Measurements from ENCODE around the gene ELAVL1.
"Not testable (repeated sequence)": the region's sequence is repeated elsewhere in the genome, so short reads cannot be mapped to it uniquely, and the experiment has no call there.

Gene ELAVL1

DNA sequence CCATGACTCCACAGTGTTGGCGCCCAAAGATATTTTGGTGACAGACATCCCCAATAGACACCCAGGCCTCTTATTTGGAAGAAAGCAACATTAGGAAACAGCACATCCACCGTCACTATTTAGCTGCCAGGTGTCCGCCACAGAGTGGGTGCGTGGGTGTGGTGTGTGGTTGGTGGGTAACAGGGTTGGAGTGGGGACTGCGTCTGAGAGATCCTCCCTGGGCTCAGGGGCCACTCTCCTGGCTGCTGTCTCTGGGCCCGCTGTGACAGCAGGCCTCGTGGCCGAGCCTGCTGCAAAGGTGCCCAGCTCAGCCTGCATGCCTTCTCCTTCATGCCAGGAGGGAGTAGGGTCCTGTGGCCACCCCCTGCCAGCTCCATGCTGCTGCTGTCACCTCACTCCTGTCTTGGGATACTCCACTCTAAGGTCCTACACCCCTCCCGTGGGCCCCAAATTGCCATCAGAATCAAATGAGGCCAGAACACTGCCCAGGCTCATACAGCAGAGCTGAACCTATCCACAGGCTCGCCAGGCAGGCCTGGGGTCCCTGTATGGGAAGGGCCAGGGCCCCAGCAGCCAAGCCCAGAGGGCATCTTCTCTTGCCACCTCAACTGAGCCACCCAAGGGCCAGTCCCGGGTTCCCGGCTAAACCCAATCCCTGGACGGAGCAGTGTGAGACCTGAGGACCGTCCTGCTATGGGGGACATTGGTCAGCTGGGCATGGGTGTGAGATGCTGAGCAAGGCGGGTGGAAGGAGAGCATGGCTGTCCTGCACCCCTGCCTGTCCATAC is 37.2 kb downstream of the ELAVL1 start:
- no peak for FAIRE-seq

DNA sequence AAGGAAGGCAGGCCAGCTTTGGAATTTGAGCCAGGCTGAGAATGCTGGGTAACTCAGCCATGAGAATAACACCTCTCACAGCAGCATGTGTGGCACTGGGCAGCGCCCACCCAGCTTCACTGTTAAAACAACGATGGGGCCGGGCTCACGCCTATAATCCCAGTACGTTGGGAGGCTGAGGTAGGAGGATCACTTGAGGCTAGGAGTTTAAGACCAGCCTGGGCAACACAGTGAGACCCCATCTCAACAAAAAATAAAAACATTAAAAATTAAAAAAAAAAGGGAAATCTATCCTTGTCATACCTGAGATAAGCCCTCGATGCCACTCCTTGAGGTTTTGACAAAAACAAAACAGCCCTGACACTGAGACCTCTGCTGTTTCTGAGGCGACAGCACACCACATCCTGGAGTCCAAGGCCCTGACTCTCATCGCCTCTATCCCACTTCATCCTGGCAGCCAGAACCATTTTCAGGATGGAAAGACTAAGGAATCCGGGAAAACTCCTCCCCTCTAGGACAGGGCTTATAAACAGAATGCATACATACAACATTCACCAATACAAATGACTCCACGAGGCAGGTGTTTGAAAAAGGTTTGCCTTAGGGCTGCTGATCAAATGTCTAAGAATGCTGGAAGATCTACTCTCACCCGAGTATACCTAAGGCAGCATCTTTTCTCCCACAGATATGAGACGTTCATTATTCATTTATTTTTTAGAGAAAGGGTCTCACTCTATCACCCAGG is 39.3 kb downstream of the ELAVL1 start:
- no peak for FAIRE-seq

DNA sequence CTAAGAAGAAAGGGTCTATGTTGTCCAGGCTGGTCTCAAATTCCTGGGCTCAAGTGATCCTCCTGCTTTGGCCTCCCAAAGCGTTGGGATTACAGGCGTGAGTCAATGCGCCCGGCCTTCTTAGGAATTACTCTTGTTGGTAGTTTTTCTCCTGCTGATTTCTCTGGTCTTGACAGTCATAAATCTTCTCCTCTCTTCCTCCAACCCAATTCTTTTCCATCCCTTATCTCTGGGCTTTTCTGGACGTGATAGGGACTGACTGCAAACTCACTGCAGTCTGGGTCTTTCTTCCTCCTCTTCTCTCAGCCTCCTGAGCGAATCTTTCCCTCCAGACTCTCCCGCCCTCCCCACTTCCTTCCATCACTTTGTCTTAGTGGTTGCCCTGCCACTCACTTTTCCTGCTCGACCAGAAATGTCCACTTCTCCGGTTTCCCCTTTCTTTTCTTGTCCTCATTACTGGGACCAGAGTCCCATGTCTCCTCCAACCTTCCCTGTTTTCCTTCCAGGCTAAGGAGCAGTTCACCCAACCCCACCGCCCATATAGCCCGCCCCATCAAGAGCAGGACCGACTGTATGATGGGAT is 40.1 kb downstream of the ELAVL1 start:
- FAIRE-seq = no peak

DNA sequence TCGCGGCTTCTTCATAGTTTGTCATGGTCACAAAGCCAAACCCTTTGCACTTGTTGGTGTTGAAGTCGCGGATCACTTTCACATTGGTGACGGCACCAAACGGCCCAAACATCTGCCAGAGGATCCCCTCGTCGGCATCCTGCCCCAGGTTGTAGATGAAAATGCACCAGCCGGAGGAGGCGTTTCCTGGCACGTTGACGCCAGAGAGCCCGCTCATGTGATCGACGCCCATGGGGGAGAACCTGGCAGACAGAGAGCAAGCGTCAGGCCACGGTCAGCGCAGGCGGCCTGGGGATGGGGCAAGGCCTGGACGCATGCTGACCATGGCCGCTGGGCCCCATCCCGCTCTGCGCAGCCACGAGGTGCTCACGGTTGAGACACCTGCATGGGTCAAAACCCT is 41.9 kb downstream of the ELAVL1 start:
- no peak for FAIRE-seq

DNA sequence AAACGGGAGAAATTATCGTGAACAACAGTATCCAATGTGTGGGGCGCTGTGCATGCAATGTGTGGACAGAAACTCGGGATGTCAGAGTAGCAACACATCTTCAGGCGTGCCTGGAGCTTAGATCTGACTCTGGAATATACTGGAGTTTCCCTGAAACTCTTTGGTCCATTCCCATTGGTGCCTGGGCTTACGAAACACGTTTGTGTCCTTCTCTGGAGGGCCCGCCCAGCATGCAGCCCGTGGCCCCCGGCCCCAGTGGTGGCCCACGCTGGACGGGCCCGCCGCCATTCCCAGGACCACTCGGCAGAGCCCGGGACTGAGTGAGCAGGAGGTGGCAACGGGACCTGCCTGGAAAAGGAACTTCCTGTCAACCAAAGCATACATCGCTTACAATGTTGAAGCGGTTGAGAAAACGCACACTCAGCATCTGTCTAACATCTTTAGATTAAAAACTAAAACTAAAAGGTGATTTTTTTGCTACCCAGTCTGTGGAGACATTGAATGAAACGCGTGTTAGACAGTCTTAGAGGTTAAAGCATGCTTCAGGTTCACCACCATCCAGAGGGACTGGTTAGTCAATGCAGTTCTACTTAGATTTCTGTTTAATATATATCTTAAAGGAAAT is 42.7 kb downstream of the ELAVL1 start:
- FAIRE-seq = no peak

DNA sequence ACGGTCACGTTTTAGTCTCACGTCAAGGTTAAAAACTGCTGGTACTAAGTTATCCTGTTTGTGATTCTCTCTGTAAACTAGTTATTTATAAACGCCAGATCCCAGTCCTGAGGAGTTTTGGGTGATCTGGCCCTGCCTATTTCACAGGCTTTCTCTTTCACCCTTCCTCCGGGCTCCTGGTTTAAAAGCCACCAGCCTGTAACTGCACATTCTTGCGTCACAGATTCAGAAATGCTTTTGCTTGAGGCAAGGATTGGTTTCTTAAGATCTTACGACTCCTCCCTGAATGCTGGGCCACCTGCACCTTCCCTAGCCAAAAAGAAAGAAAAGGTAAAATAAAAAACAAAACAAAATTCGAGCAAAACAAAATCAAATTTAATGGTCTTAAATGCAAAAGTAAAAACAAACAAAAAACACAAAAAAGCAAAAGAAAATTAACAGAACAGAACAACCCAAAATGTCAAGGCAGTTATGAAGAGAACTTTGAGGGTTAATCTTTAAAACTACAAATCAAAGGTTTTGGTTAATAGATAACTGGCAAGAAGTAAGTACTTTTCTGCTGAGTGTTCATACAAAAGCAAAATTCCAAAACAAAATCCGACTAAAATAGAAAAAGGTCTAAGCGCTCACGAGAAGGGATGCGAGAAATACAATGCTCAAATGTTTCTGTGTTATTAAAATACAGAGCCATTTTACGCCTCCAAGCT is 43.4 kb downstream of the ELAVL1 start:
- FAIRE-seq = peak; percentile 37

DNA sequence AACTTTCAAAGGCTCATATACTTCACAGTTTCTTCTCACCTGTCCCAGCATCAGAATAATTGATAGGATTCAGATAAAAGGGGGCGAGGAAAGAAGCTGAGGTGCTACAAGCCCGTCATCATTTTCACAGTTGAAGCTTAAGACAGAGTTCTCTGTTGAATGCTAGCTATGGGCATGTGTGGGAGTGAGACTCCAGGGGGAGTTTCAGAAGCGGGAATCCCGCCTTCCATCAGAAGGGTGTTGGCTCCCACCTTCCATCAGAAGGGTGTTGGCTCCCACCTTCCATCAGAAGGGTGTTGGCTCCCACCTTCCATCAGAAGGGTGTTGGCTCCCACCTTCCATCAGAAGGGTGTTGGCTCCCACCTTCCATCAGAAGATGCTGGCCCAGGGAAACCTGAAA is 44.4 kb downstream of the ELAVL1 start:
- not testable (repeated sequence) for FAIRE-seq

DNA sequence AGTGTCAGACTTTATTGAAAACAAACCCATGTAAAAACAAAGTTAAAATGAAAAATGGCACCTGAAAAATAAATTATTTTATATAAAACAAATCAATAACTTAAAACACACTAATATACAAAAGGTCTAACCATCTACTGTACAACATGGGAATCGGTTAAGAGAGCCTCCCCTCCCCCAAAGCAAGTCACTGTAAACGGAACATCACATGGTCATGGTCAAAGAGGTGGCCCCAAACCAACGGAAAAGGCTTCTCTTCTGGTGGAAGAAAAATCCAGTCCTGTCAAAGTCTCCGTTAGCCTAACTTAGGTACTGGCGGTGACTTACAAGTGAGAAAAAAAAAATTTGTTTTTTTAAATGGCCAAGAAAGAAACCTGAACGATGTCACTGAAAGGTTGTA is 46.2 kb downstream of the ELAVL1 start:
- no peak for FAIRE-seq

DNA sequence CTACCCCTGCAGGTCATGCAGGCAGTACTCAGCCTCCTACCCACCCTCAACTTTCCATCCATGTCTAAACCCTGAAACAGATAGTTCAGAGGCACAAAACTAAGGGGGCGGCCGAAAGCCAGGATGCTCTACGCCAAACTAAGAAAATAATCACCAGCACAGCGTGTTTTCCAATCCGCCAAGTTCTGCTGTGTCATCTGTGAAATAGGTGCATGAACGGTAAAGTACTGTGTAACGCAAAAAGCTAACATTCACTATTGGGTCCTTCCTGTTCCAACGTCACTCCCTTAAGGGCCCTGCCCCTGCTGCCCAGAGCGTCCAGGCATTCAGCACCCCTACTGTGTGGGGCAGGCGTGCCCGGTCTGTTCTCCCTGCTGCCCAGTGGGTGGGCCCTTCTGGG is 49.7 kb downstream of the ELAVL1 start:
- FAIRE-seq = no peak

DNA sequence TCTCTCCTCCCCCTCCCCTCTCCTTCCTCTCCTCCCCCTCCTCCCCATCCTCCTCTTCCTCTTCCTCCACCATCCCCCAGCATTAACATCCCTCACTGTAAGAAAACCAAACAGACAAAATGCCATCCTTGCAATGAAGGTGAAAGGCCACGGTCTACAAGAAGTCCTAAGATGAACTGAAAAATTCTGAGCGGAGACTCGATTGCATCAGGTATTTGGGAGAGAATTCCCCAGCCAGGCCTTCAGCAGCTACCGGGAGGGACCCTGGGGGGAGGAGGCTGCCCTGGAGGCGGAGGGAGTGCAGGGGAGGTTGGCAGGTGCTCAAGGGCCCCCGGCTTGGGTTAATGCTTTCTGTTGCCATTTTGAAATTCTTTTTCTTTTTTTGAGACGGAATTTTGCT is 51.9 kb downstream of the ELAVL1 start:
- FAIRE-seq = no peak

DNA sequence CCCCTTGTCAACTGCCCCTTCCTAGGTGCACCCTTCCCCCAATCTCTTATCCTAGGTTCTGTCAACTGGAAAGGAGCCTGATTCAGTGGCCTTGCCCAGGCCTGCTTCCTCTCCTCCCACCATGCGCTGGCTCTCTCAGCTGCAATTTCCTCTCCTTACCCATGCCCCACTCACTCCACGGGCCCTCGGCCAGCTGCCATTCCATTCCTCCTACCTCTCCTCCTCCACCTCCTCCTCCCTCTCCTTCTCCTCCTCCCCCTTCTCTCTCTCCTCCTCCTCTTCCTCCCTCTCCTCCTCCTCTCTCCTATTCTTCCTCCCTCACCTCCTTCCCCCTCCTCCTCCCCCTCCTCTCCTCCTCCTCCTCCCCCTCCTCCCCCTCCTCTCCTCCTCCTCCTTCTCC is 52.4 kb downstream of the ELAVL1 start:
- FAIRE-seq = no peak

DNA sequence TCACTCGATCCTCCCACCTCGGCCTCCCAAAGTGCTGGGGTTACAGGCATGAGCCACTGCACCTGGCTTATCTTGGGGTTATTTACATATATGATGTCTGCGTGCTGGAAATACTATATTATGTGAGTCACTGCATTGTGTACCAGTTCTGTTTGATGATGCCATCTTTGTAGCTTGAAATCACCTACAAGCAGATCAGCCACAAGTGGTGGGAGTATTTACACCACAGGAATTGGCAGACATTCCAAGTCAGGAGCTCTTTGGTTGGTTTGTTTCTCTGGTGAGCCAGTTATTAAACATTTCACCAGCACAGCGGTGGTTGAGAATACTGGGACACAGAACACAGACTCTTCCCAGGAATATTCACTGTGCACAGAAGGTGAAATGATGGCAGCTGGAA is 57.5 kb downstream of the ELAVL1 start:
- no peak for FAIRE-seq

DNA sequence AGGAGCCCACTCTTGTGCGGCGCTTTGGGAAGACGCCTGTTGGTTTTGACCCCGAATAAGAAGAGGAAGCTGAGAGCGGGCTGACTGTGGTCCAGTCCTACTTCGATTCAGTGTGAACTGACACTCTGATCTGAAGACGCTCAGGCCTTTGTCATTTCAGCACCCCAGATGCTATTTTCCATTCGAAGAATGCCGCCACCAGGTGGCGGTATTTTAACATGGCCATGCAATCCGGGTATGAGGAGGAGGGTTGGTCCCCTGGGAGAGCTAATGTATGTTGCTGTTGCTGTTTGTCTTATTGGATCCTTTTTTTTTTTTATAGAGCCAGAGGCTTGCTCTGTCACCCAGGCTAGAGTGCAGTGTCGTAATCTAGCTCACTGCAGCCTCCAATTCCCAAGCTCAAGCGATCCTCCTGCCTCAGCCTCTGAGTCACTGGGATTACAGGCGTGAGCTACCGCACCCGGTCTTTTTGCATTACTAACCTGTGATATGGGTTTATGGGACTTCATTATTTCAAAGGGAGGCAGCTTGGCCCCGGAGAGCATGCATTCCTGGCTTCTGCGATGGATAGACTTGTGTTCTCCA is 61.2 kb downstream of the ELAVL1 start:
- FAIRE-seq = peak; percentile 63

DNA sequence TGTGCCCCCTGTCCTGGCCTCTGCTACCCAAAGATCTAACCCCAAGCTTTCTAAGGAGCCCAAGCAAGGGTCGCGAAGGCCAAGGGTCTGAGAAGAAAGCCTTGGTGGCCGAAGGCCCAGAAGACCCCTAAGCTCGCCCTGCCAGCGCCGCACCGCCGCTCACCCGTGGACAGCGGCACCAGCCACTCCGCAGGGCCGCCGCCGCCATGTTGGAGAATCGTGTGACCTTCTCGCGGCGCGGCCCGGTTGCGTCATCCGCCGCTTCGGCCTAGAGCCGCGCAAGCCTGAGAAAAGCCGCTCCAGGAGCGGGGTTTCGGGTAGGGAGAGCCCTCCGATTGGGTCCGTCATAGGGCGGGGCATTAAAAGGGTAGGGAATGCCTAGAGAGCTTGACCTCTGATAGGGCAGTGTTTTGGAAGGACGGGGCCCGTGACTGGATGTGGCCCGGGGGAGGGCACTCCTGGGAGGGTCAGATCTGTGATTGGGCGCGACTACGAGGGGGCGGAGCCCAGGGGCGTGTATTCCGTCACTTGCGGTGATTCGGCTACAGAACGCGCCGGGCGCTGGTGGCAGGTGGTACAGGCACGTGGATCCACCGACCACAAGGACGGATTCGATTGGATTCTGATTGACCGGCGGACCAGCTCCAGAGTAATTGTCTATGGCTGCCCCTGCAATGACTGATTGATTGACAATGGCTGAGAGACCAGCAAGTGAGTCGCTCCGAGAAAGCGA is 61.8 kb downstream of the ELAVL1 start, which contains the start of gene TIMM44:
Gene TIMM44 (minus strand): TSS at position 223 of the 733 bp plus-strand sequence. CDS start 15 bp downstream, at position 208.
- peak; percentile 99 for FAIRE-seq

DNA sequence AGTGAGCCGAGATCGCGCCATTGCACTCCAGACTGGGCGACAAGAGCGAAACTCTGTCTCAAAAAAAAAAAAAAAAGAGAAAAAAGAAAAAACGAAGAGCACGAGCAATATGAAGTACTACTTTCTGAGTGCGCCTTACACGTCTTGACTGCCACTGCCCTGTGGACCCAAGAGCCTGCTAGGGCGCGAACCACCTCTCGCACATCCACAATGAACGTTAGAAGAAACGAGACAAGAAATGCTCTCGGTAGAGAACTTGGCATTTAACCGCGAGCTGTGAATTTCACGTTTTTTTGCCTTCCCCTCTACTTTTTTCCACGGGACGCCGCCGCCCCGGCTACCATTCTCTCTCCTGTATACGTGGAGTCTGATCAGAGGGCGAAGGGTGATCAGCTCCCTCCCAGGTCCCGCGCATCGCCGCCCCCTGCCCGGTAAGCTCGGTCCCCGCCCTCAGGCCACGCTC is 62.4 kb downstream of the ELAVL1 start:
- no peak for FAIRE-seq

DNA sequence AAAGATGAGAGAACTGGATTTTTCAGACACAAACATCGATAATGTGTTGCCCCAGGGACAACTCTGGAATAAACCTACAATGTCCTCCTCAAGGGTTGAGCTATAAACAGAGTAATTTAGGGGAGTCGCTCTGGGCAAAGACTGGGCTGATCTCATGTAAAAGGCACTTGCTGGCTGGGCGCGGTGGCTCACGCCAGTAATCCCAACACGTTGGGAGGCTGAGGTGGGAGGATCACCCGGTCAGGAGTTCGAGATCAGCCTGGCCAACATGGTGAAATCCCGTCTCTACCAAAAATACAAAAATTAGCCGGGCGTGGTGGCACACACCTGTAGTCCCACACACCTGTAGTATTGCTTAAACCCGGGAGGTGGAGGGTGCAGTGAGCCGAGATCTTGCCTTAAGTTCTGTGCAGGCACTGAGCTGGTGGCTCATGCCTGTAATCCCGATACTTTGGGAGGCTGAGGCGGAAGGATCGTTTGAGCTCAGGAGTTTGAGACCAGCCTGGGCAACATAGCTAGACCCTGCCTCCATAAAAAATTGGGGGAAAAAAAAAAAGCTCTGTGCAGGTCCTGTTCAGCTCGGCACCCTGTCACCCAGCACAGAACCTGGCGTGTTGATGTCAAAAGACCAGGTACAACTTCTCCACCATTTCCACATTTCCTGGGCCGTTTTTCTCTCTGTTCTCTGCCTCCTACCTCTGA is 63.4 kb downstream of the ELAVL1 start:
- FAIRE-seq = no peak

DNA sequence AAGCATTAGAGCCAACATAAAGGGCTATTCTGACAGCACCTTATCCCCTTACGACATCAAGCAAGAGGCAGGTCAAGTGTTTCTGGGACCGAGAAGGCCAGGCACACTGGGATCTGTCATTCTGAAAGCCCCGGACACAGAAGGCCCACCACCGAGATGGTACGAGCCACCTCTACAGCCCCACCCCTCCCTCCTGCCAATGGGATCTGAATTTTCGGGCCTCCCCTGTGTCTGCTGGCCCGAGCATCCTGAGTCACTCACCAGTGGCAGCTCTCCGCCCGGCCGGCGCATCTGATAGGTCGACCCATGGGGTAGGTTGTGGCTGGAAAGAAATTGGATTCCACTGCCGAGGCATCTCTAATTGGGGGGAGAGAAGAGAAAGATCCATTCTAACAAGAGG is 64.6 kb downstream of the ELAVL1 start:
- FAIRE-seq = no peak

DNA sequence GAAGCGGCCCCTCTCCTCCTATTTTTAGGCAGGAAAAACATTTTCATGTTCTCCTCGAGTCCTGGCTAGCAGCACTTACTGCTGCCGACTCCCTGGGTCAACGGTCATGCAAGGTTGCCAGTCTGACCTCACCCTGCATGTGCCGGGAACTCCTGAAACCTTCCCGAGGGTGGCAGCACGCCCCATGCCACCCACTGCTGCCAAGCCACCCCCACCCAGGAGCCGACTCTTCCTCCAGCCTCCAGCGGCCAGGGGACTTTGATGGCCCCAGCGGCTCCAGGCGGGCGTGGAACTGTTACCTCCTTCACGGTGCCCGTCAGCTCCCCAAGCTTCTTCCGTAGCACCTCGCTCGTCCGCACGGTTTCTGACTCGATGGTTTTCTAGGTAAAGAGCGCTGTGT is 70.7 kb downstream of the ELAVL1 start:
- FAIRE-seq = no peak

DNA sequence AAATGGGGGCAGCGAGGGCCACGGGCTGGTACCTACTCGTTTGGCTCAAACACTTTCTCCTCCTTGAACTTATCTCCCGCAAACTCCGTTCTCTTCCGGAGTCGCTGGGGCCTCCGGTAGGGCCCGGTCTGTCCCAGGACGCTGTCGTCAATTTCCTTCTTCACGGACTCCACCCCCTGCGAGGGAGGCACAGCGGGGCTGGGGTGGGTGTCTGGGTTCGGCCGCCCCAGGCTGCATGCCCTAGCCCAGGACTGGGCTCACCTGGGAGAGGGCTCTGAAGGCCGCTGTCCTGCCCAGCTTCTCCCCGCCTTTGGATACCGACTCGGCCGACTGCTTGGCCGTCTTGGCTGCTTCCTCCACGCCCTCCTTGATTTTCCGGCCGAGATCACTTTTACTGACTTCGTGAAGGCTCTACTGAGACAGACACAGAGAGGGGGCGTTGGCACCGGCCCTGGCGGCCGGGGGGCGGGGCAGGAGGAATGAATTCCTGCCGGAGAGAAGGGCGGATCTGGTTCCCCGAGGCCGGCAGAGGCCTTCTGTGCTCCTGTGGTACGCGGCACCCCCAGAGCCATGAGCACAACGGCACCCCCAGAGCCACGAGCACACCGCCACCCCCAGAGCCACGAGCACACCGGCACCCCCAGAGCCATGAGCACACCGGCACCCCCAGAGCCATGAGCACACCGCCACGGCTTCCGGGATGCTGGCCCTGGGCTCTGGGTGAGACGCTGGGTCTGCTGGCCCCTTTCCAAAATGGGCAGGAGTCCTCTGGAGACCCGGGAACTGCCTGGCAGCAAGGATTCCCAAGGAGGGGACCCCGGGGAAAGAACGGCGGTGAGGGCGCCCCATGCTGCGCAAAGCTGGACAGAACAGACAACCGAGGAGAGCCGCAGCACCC is 71.4 kb downstream of the ELAVL1 start:
- FAIRE-seq = no peak

DNA sequence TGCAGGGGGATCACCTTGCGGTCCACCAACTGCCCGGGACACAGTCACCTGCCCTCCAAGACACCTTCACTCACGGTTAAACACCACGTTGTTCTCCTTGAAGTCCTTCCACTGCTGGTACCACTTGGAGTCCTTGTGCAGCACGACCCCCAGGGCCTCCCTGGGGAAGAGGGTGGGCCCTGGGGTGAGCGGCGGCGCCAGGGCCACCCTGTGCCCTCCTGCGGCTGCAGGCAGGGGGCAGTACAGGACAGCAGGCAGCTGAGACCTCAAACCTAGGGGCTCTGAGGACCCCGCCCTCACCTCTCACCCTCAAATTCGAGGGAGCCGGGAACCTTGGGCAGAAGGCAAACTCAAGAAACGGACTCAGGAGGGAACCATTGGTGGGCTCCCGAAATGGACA is 72.0 kb downstream of the ELAVL1 start:
- no peak for FAIRE-seq
